Activated CD4-positive, alpha-beta T cell treated with anti-CD3 and anti-CD28 coated beads for 36 hours (primary cell): Measurements from ENCODE around the gene TEX264. TPM values are rescaled to one million over a fixed set of nuclear protein-coding genes. Genes with fewer than 3 reads are reported as not detected.

Experiments
- ATAC-seq: fragments of 200-7000 bp; cut with Tn5 transposase; one replicate; pipeline ENCODE4 v1.10.0; 2021; ENCODE audit warnings: mild to moderate bottlenecking, moderate library complexity
- CTCF ChIA-PET: fragments of 350-600 bp; sonication (Branson Sonifier 250); formaldehyde crosslinking; loops from one replicate; lab custom pipeline; 2021; ENCODE audit warnings: antibody characterized with exemption; lab: Charles Lee
- POLR2A ChIA-PET: fragments of 350-600 bp; sonication (Branson Sonifier 250); formaldehyde crosslinking; loops from one replicate; lab custom pipeline; 2021; ENCODE audit warnings: antibody characterized with exemption, inconsistent platforms; lab: Charles Lee
- DNase-seq: peaks from one replicate; pipeline ENCODE4 v3.0.0-alpha.2; 2020
- H3K27ac Mint-ChIP-seq: one replicate; pipeline ENCODE4 v1.8.0; 2021; ENCODE audit warnings: mixed read lengths
- H3K27me3 Mint-ChIP-seq: one replicate; pipeline ENCODE4 v1.8.0; 2021; ENCODE audit warnings: mixed read lengths
- H3K36me3 Mint-ChIP-seq: one replicate; pipeline ENCODE4 v1.8.0; 2021; ENCODE audit warnings: low read depth, mixed read lengths
- H3K4me1 Mint-ChIP-seq: one replicate; pipeline ENCODE4 v1.8.0; 2021; ENCODE audit warnings: mixed read lengths
- H3K4me3 Mint-ChIP-seq: one replicate; pipeline ENCODE4 v1.8.0; 2021; ENCODE audit warnings: mild to moderate bottlenecking, moderate library complexity, mixed read lengths
- H3K9me3 Mint-ChIP-seq: one replicate; pipeline ENCODE4 v1.8.0; 2021; ENCODE audit warnings: low read depth, mixed read lengths
- intact Hi-C, 2 experiments: fragments of 100-400 bp; cut with DNase I in 1 of 2; cut with micrococcal nuclease in 1 of 2; formaldehyde crosslinking; loops; one replicate each; pipeline versions ENCODE4 v1.14.2 to v1.15.1; 2022 to 2024; cut with DNase I, micrococcal nuclease
- total RNA-seq, 2 experiments: library from RNA; stranded (reverse); gene quantifications; one replicate each; pipeline ENCODE4 v1.2.3, GENCODE V29; 2021

The TEX264 gene
- total RNA-seq, 2 experiments from 2014 or later: 35.3 to 37.4 TPM

DNA sequence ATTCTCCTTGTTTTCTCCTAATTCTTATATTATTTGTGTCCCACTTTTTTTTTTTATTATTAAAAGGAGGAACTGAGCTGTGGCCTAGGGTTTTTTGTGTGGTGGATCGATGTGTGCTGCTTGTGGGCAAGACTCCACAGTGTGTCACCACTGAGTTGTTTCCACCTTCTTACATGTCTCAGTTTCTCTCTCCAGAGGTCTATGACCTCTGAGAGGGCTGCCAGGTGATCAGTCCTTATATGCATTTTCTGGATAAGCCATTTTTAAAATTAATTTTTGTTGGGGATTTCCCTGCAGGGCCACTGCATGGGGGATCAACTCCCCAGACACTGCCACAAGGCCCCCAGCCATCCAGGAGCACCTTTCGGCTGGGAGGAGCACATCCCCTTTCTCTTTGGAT lies 80.2 kb downstream of the TEX264 start:
- H3K9me3 Mint-ChIP-seq: peaks cover 12% of the 10 kb centered on the region
- ChIA-PET POLR2A (no interaction called here), CTCF (interaction anchor here (0.6 kb wide), 1 partner anchor 49 kb away, joined by 3 read pairs; no protein-coding TSS in a partner anchor)
- no peak overlapping the region for H3K27ac Mint-ChIP-seq
- intact Hi-C loops: no loop called here
- peaks cover 7% of the 10 kb centered on the region for H3K27me3 Mint-ChIP-seq
- no peak overlapping the region for H3K4me3 Mint-ChIP-seq
- ATAC-seq (peak; percentile 64), DNase-seq (no peak)
- no peaks in the 10 kb centered on the region for H3K36me3 Mint-ChIP-seq
- peaks cover 13% of the 10 kb centered on the region for H3K4me1 Mint-ChIP-seq

Other genes with a start within 250 kb of the TEX264 start
- 10 to 100 TPM; 40.6 to 41.6 TPM for gene DCAF1, start 171.2 kb upstream of the TEX264 start, total RNA-seq
- gene RAD54L2, start 132.5 kb upstream of the TEX264 start, total RNA-seq: 10 to 100 TPM; 24.9 to 27.4 TPM
- under 1 TPM; 0.27 to 0.47 TPM for gene GRM2, start 35.8 kb downstream of the TEX264 start, total RNA-seq
- not detected for gene IQCF6, start 108.0 kb downstream of the TEX264 start, total RNA-seq
- not detected for gene IQCF2, start 190.4 kb downstream of the TEX264 start, total RNA-seq
- gene IQCF5, start 204.3 kb downstream of the TEX264 start, total RNA-seq: not detected
- gene IQCF1, start 232.1 kb downstream of the TEX264 start, total RNA-seq: not detected